Muscle of arm (tissue), 14 donors: ENCODE results near the gene SLC39A1. TPM values are rescaled to one million over a fixed set of nuclear protein-coding genes. Genes with fewer than 3 reads are reported as not detected.
"Not testable (repeated sequence)": the region's sequence is repeated elsewhere in the genome, so short reads cannot be mapped to it uniquely, and the experiment has no call there.

Experiments
- DNase-seq: peaks from one replicate; pipeline ENCODE4 v3.0.0-alpha.2; 2013
- long read RNA-seq, 11 donors: transcript quantifications; one replicate each; lab custom pipeline, GENCODE V29; 2026
- polyA plus RNA-seq, 12 donors: library from polyadenylated mRNA; unstranded; fragments of 120-200 nt; gene quantifications; one replicate each; pipeline ENCODE4 v1.2.1, GENCODE V29; 2013; ENCODE audit not compliant: insufficient read length in 12 of 12

The SLC39A1 gene
- polyA plus RNA-seq = 10 to 100 TPM in 11 of 12 donors, not detected in 1; 33.5 to 57.6 (median 41.6) TPM
- long read RNA-seq, donor 1, transcript SLC39A1-204 (3 exons, 2,723 nt) = minor isoform, 6 of 26 reads
- long read RNA-seq, donor 1, transcript SLC39A1-202 (4 exons, 2,084 nt) = major isoform, 18 of 26 reads
- long read RNA-seq, donor 1, partial matches to known transcripts = 0 of 26 reads
- long read RNA-seq, donor 1, other reads (novel, unspliced or antisense) = 0 of 26 reads
- long read RNA-seq, donor 2, transcript SLC39A1-202 (4 exons, 2,084 nt) = major isoform, 15 of 21 reads
- long read RNA-seq, donor 2, partial matches to known transcripts = 0 of 21 reads
- long read RNA-seq, donor 2, other reads (novel, unspliced or antisense) = 0 of 21 reads
- long read RNA-seq, donor 3, transcript SLC39A1-202 (4 exons, 2,084 nt) = major isoform, 8 of 13 reads
- long read RNA-seq, donor 3, partial matches to known transcripts = 5 of 13 reads
- long read RNA-seq, donor 3, other reads (novel, unspliced or antisense) = 0 of 13 reads
- long read RNA-seq, donor 4, transcript SLC39A1-202 (4 exons, 2,084 nt) = major isoform, 6 of 7 reads
- long read RNA-seq, donor 4, partial matches to known transcripts = 0 of 7 reads
- long read RNA-seq, donor 4, other reads (novel, unspliced or antisense) = 0 of 7 reads
- long read RNA-seq, donor 5, transcript SLC39A1-202 (4 exons, 2,084 nt) = major isoform, 18 of 25 reads
- long read RNA-seq, donor 5, transcript SLC39A1-204 (3 exons, 2,723 nt) = minor isoform, 6 of 25 reads
- long read RNA-seq, donor 5, partial matches to known transcripts = 0 of 25 reads
- long read RNA-seq, donor 5, other reads (novel, unspliced or antisense) = 0 of 25 reads
- long read RNA-seq, donor 6, transcript SLC39A1-202 (4 exons, 2,084 nt) = major isoform, 8 of 8 reads
- long read RNA-seq, donor 6, partial matches to known transcripts = 0 of 8 reads
- long read RNA-seq, donor 6, other reads (novel, unspliced or antisense) = 0 of 8 reads
- long read RNA-seq, donor 7, transcript SLC39A1-202 (4 exons, 2,084 nt) = major isoform, 8 of 10 reads
- long read RNA-seq, donor 7, partial matches to known transcripts = 0 of 10 reads
- long read RNA-seq, donor 7, other reads (novel, unspliced or antisense) = 0 of 10 reads
- long read RNA-seq, donor 8, transcript SLC39A1-204 (3 exons, 2,723 nt) = minor isoform, 5 of 29 reads
- long read RNA-seq, donor 8, transcript SLC39A1-202 (4 exons, 2,084 nt) = major isoform, 11 of 29 reads
- long read RNA-seq, donor 8, partial matches to known transcripts = 12 of 29 reads
- long read RNA-seq, donor 8, other reads (novel, unspliced or antisense) = 0 of 29 reads
- long read RNA-seq, donor 9, transcript SLC39A1-202 (4 exons, 2,084 nt) = major isoform, 11 of 14 reads
- long read RNA-seq, donor 9, partial matches to known transcripts = 0 of 14 reads
- long read RNA-seq, donor 9, other reads (novel, unspliced or antisense) = 0 of 14 reads
- long read RNA-seq, donor 10, transcript SLC39A1-202 (4 exons, 2,084 nt) = major isoform, 6 of 10 reads
- long read RNA-seq, donor 10, partial matches to known transcripts = 0 of 10 reads
- long read RNA-seq, donor 10, other reads (novel, unspliced or antisense) = 0 of 10 reads
- long read RNA-seq, donor 11, transcript SLC39A1-202 (4 exons, 2,084 nt) = major isoform, 14 of 19 reads
- long read RNA-seq, donor 11, transcript SLC39A1-204 (3 exons, 2,723 nt) = minor isoform, 5 of 19 reads
- long read RNA-seq, donor 11, partial matches to known transcripts = 0 of 19 reads
- long read RNA-seq, donor 11, other reads (novel, unspliced or antisense) = 0 of 19 reads

GRCh38 chr1:153963030-153963849, at the start of gene SLC39A1:
Gene SLC39A1, minus strand, starts transcription at chr1:153963537. Its CDS starts 822 bp downstream, at chr1:153962715.
- peak; percentile 99 for DNase-seq

- not testable (repeated sequence) for DNase-seq
These were observed 49.2 kb upstream of the SLC39A1 start for GRCh38 chr1:154012543-154012942.

DNA sequence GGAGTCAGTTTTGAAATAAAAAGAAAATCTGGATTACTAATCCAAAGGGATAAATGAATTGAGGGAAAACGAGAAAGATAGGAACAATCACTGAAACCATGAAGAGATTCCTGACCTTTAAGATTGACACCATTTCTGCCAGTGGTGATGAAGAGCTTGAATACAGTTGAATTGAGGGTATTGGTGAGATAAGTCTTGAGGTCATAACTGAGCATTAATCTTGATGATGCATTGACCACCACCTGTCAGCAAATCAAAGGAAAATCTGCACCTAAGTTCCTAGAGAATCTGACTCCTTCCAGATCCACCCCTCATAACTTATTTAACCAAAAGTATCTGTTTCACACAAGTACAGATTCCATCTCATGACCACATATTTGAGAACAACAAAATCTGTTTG, 48.8 kb upstream of the SLC39A1 start:
- no peak for DNase-seq

- no peak for DNase-seq
These were observed 42.8 kb upstream of the SLC39A1 start for GRCh38 chr1:154006136-154006535.

DNA sequence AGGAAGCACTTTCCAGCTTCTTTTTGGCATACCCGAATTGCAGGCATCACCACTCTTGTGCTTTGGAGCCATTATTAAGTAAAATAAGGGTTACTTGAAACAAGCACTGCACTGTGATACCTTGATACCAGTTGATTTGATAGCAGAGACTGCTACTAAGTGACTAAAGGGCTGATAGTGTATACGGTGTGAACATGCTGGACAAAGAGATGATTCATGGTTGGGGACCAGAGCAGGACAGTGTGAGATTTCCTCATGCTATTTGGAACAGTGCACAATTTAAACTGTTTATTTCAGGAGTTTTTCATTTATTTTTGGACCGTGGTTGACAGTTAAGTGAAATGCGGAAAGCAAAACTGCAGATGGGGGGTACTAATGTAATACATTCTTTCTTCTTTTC, 37.1 kb upstream of the SLC39A1 start:
- DNase-seq = no peak

DNA sequence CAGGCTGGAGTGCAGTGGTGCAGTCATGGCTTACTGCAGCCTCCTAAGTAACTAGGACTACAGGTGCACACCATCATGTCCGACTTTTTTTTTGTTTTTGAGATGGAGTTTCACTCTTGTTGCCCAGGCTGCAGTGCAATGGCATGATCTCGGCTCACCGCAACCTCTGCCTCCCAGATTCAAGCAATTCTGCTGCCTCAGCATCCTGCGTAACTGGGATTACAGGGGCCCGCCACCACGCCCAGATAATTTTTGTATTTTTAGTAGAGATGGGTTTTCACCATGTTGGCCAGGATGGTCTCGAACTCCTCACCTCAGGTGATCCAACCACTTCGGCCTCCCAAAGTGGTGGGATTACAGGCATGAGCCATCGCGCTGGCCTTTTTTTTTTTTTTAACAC, 33.5 kb upstream of the SLC39A1 start:
- DNase-seq = not testable (repeated sequence)

DNA sequence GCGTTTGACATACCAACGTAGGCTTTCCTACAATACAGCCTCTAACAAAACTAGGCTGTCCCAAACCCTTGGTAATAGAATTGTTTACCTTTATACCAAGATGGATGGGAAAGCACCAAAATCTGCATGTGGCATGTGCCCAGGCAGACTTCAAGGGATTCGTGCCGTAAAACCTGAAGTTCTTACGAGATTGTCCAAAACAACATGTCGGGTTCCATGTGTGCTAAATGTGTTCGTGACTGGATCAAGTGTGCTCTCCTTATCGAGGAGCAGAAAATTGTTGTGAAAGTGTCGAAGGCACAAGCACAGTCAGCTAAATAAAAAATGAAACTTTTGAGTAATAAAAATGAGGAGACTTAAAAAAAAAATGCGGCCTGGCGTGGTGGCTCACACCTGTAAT, 32.3 kb upstream of the SLC39A1 start:
- no peak for DNase-seq

DNA sequence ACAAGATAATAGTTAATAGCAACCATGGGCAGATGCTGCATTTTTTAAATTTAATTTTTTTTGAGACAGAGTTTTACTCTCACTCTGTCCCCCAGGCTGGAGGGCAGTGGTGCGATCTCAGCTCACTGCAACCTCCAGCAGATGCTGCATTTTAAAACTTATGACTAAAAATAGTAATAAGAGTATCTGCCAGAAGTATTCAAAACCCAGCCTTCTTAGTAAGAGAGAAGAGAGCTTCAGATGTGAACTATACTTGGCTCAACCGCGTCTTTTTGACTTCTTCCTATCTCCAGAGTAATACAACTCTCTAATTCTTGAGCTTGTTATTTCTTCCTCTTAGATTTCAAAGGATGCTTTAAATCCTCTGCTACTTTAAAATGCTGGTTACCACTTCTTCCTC, 31.9 kb upstream of the SLC39A1 start:
- DNase-seq = no peak

GRCh38 chr1:153991806-153992205, 28.5 kb upstream of the SLC39A1 start:
- DNase-seq = no peak

GRCh38 chr1:153991151-153991630, 27.9 kb upstream of the SLC39A1 start:
- DNase-seq = no peak

GRCh38 chr1:153990468-153991150, 27.3 kb upstream of the SLC39A1 start, which contains the start of gene RPS27:
Gene RPS27, plus strand, starts transcription at chr1:153990762. Its CDS starts 35 bp downstream, at chr1:153990797.
- DNase-seq = peak; percentile 97

- DNase-seq = no peak
These were observed 24.3 kb upstream of the SLC39A1 start for GRCh38 chr1:153987621-153988020.

DNA sequence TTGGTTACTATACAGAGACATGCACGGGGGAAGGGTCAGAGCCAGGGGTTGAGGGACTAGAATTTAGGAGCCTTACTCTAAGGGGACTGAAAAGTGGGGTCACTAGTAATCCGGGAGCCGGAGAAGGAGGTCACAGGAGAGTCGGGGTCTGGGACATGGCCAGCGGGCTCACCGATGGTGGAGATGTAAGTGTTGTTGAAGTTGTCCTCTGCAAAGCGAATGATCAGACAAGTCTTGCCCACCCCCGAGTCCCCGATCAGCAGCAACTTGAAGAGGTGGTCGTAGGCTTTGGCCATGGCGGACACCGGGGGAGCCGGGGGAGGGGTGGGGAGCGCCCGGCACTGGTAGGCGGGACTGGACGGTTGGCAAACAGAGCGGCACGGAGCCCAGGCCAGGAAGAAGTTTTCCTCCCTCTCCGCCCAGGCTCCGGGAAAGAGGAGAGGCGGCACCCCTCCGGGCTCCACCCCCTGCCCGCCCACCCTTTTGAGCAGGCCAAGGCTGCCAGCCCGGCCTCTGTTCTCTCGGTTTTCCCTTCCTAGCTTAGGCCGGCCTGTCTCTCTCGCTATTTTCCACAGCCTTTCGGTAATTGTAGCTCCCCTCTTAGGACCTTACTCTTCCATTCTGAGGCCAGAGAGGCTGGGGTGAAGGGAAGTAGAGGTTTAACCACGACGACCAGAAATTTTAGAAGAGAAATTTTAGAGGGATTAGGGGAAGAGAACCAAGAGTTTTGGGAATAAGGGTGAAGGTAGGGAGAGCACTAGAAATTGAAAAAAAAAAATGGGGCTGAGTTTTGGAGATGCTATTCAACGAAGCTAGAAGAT, 22.8 kb upstream of the SLC39A1 start, which contains the start of gene RAB13:
RAB13 (minus strand) TSS at position 399 of the 821 bp plus-strand sequence; CDS start at position 296, 103 bp downstream.
- peak; percentile 87 for DNase-seq

DNA sequence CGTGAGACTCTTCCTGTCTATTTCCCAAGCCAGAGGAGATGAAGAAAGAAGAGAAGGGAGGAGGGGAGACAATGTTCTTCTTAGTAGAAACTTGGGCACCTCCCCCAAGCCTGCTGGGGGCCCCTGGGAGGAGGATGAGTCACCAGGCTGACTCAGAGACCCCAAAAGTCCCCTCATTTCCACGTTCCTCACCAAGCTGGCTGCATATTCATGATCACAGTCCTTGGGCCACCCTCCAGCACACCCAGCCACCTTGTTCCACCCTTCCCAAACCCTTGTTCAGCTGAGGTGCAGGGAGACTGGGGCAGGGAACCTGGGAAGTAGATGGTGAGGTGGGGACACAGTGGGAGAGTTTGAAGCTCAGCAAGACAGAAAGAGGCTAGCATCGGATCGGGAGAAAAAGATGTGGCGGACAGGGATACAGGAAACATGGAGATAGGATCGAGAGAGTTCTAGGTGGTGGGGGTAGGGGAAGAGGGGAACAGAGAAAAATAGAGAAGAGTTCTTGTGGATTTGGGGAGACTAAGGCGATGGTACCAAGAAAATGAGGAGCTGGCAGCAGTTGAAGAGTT, 22.1 kb upstream of the SLC39A1 start:
- DNase-seq = no peak

DNA sequence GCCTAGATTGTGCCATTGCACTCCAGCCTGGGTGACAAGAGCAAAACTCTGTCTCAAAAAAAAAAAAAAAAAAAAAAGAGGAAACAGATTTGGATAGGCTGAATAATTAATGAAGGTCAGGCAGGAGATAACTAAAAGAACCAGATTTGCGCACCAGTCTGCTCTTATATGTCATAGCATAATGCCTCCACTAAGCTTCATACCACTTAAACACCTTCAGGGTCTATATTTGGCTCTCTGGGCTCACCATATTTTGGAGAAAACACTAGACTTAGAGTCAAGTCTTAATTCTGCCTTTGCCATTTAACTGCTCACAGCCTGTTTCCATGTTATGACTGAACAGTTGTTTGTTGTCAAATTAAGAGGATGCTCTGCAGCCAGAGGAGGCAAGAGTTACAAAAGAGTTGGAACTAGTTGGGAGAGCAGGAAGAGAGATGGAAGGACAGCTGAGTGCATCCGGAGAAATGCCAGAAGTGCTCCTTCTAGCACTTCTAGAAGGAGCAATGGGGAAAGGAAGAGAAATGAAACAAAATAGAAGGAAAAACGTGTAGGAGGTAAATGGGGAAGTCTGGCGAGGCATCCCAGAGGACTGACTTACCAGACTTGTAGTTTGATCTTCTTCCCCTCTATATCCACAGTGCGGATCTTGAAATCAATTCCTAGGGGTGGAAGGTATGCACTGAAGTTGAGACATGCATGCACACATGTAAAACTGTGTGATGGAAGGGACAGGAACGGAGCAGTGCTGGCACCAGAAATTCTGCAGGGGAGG, 21.0 kb upstream of the SLC39A1 start:
- no peak for DNase-seq

DNA sequence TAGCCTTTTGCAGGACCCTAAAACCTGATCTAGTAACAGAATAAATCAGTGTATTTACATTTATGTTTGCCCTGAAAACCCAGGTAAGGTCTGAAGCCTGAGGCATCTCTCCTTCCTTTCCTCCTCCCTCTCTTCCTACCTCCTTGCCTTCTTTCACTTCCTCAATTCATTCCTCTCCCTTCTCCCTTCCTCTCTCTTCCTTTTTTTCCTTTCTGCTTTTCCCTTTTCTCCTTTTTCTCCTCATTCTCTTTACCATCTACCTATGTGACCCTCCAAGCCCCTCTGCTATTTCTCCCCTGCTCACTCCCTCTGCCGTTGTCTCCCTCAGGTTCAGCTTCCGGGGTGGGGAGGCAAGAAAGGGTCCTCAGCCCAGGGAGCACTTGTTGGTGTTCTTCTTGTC, 18.4 kb upstream of the SLC39A1 start:
- DNase-seq = not testable (repeated sequence)

- not testable (repeated sequence) for DNase-seq
These were observed 15.8 kb upstream of the SLC39A1 start for GRCh38 chr1:153979091-153979490.
